Measurements from ENCODE around the gene FAM114A1. TPM values are rescaled to one million over a fixed set of nuclear protein-coding genes. Genes with fewer than 3 reads are reported as not detected.
A peak's percentile ranks its signal among the peaks of the same experiment; 100 is the strongest.

The FAM114A1 gene
- total RNA-seq, 2 experiments from 2014 or later = 0.24 to 0.81 TPM

DNA sequence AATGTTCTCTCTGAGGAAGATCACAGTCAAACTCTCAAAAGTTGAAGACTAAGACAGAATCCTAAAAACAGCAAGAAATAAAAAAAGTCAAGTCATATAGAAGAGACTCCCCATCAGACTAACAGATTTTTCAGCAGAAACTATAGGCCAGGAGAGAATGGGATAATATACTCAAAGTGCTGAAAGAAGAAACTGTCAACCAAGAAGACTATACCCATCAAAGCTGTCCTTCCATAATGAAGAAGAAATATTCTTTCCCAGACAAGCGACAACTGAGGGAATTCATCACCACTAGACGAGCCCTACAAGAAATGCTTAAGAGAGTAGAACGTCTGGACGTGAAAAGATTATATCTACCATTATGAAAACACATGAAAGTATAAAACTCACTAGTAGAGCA is 33.0 kb upstream of the FAM114A1 start:
- no peak overlapping the region for H3K4me3 Mint-ChIP-seq
- H3K9me3 Mint-ChIP-seq = peaks cover 11% of the 10 kb centered on the region
- peaks cover 23% of the 10 kb centered on the region for H3K4me1 Mint-ChIP-seq (ENCODE audit: low read depth)
- no peak for DNase-seq
- H3K27ac Mint-ChIP-seq = no peak overlapping the region
- intact Hi-C loops (cut with micrococcal nuclease) = no loop called here
- no peaks in the 10 kb centered on the region for H3K36me3 Mint-ChIP-seq (ENCODE audit: low read depth)
- no peaks in the 10 kb centered on the region for H3K27me3 Mint-ChIP-seq (ENCODE audit: low read depth)
- CTCF ChIA-PET = no interaction called here

DNA sequence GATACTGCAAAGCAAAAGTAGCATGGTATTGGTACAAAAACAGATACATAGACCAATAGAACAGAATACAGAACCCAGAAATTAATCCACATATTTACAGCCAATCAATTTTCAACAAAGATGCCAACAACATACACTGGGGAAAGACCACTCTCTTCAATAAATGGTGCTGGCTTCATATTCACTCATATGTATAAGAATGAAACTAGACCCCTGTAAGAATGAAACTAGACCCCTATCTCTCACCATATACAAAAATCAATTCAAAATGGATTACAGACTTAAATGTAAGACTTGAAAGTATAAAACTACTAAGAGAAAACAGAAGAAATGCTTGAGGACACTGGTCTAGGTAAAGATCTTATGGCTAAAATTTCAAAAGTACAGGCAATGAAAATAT is 30.3 kb upstream of the FAM114A1 start:
- CTCF ChIA-PET = no interaction called here
- H3K27ac Mint-ChIP-seq = peak overlapping the region; percentile 43
- no peak overlapping the region for H3K4me3 Mint-ChIP-seq
- no peak for DNase-seq
- H3K4me1 Mint-ChIP-seq (ENCODE audit: low read depth) = peaks cover 23% of the 10 kb centered on the region
- H3K36me3 Mint-ChIP-seq (ENCODE audit: low read depth) = no peaks in the 10 kb centered on the region
- intact Hi-C loops (cut with micrococcal nuclease) = loop anchor here (1.0 kb wide), 1 partner anchor 19 kb away; the partner anchor contains the start of gene TLR6
- H3K9me3 Mint-ChIP-seq = peaks cover 11% of the 10 kb centered on the region
- H3K27me3 Mint-ChIP-seq (ENCODE audit: low read depth) = no peaks in the 10 kb centered on the region

DNA sequence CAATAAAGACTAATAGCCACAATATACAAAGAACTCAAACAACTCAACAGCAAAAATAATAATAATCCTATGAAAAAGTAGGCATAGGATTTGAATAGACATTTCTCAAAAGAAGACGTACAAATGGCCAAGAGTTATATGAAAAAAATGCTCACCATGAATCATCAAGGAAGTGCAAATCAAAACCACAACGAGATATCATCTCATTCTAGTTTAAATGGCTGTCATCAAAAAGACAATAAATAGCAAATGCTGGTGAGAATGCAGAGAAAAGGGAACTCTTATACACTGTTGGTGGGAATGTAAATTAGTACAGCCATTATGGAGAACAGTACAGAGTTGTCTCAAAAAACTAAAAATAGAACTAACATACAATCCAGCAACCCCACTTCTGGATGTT is 29.8 kb upstream of the FAM114A1 start:
- Mint-ChIP-seq H3K27ac (peak overlapping the region; percentile 43), H3K27me3 (ENCODE audit: low read depth) (no peaks in the 10 kb centered on the region), H3K36me3 (ENCODE audit: low read depth) (no peaks in the 10 kb centered on the region), H3K9me3 (peaks cover 11% of the 10 kb centered on the region), H3K4me3 (no peak overlapping the region), H3K4me1 (ENCODE audit: low read depth) (peaks cover 23% of the 10 kb centered on the region)
- no peak for DNase-seq
- intact Hi-C loops (cut with micrococcal nuclease) = loop anchor here (1.0 kb wide), 2 partner anchors 18 to 34 kb away; partner anchors contain the start of genes TLR1 and TLR6
- CTCF ChIA-PET = interaction anchor here (1.0 to 1.2 kb wide), 2 partner anchors 18 to 55 kb away, joined by 3 read pairs; partner anchors contain the start of gene TLR10

DNA sequence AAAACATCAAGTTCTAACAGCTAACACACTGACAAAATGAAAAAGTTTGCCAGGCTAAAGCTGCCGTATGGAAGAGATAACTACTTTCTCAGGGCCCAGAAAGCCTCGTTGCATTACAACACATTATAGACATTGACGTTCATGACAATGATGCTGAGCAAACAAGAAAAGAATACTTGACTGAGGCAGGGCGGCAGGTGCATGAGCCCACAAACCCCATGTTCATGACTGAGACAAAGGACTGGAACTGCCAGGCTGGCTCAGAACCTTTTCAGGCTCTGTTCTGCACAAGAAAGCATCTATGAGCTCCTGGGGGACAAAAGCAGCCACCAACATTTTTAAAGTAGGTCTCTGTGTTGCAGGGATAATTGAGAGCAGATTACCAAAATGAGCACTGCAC is 24.6 kb upstream of the FAM114A1 start:
- Mint-ChIP-seq H3K36me3 (ENCODE audit: low read depth) (no peaks in the 10 kb centered on the region), H3K27me3 (ENCODE audit: low read depth) (no peaks in the 10 kb centered on the region), H3K4me3 (no peak overlapping the region), H3K9me3 (peaks cover 4% of the 10 kb centered on the region), H3K27ac (no peak overlapping the region), H3K4me1 (ENCODE audit: low read depth) (peaks cover 10% of the 10 kb centered on the region)
- intact Hi-C loops (cut with micrococcal nuclease) = no loop called here
- DNase-seq = no peak
- CTCF ChIA-PET = interaction anchor here (0.6 to 2.1 kb wide), 2 partner anchors 18 to 82 kb away, joined by 4 to 7 read pairs; no protein-coding TSS in a partner anchor

DNA sequence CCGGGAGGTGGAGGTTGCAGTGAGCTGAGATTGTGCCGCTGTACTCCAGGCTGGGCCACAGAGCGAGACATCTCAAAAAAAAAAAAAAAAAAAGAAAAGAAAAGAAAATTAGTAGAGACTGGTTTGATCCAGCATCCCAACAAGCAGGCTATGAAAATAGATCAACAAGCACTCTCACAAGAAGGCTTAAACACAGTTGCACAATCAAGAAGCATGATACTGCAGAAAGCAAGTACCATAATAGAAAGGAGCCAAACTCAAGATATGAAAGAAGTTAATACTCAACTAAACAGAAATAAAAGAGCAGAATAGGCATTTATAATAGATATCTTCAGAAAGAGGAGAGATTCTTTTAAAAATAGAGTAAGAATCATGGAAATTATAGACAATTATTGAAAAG is 21.6 kb upstream of the FAM114A1 start:
- CTCF ChIA-PET = interaction anchor here (1.1 to 1.6 kb wide), 2 partner anchors 15 to 42 kb away, joined by 3 to 8 read pairs; partner anchors contain the start of gene TLR1
- Mint-ChIP-seq H3K27me3 (ENCODE audit: low read depth) (no peaks in the 10 kb centered on the region), H3K9me3 (peaks cover 24% of the 10 kb centered on the region), H3K4me1 (ENCODE audit: low read depth) (no peaks in the 10 kb centered on the region), H3K4me3 (no peak overlapping the region), H3K27ac (no peak overlapping the region), H3K36me3 (ENCODE audit: low read depth) (peaks cover 3% of the 10 kb centered on the region)
- DNase-seq = no peak
- intact Hi-C loops (cut with micrococcal nuclease) = no loop called here

DNA sequence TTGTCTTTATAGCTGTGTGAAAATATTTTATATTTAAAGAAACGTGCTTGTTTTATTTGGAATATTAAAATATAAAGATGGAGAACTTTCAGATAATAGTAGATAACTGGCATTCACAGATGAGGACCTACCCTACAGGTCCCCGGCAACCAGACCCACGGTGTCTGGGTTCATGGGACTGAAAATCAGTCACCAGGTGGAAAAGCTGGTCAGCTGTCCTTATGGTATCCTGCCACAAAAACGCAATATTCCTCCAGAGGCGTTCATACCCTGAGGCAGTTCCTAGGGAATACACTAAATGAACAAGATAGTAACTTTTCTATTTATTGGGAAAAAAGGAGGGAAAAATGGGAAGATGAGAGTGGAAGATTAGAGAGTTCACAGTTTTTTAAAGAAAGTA is 12.1 kb upstream of the FAM114A1 start:
- Mint-ChIP-seq H3K4me3 (peak overlapping the region; percentile 66), H3K27ac (no peak overlapping the region), H3K36me3 (ENCODE audit: low read depth) (peaks cover under 1% of the 10 kb centered on the region), H3K4me1 (ENCODE audit: low read depth) (peaks cover 32% of the 10 kb centered on the region), H3K9me3 (peaks cover 12% of the 10 kb centered on the region), H3K27me3 (ENCODE audit: low read depth) (no peaks in the 10 kb centered on the region)
- DNase-seq = no peak
- CTCF ChIA-PET = interaction anchor here (0.5 to 3.8 kb wide), 9 partner anchors 17 to 385 kb away, joined by 3 to 63 read pairs (median 5); partner anchors contain the start of genes TLR1 and TLR10
- intact Hi-C loops (cut with micrococcal nuclease) = loop anchor here (5.0 kb wide), 2 partner anchors 178 to 793 kb away; no protein-coding TSS in a partner anchor

DNA sequence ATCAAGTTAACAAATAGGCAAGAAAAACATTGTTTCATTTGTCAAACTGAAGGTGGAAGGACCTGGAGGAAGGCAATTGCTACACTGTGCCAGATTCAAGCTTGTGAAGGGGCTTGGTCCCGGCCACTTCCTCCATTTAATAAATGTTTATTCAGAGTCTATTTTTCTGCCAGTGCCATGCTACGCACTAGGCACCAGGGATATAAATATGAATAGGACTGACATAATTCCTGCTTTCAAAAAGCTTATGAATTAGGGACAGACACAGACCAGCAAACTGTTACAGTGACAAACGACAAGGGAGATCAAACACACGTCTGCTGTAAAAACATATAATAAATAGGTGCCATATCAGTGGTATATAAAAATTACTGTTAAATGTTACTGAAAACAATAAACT is 11.6 kb upstream of the FAM114A1 start:
- Mint-ChIP-seq H3K36me3 (ENCODE audit: low read depth) (no peaks in the 10 kb centered on the region), H3K4me3 (peak overlapping the region; percentile 66), H3K27ac (peak overlapping the region; percentile 84), H3K4me1 (ENCODE audit: low read depth) (peaks cover 35% of the 10 kb centered on the region), H3K27me3 (ENCODE audit: low read depth) (no peaks in the 10 kb centered on the region), H3K9me3 (peaks cover 11% of the 10 kb centered on the region)
- peak; percentile 14 for DNase-seq
- CTCF ChIA-PET = interaction anchor here (0.5 to 3.8 kb wide), 9 partner anchors 18 to 386 kb away, joined by 3 to 63 read pairs (median 5); partner anchors contain the start of genes TLR1 and TLR10
- intact Hi-C loops (cut with micrococcal nuclease) = loop anchor here (1.0 to 5.0 kb wide), 10 partner anchors 19 to 794 kb away; partner anchors contain the start of genes TLR1 and TMEM156

DNA sequence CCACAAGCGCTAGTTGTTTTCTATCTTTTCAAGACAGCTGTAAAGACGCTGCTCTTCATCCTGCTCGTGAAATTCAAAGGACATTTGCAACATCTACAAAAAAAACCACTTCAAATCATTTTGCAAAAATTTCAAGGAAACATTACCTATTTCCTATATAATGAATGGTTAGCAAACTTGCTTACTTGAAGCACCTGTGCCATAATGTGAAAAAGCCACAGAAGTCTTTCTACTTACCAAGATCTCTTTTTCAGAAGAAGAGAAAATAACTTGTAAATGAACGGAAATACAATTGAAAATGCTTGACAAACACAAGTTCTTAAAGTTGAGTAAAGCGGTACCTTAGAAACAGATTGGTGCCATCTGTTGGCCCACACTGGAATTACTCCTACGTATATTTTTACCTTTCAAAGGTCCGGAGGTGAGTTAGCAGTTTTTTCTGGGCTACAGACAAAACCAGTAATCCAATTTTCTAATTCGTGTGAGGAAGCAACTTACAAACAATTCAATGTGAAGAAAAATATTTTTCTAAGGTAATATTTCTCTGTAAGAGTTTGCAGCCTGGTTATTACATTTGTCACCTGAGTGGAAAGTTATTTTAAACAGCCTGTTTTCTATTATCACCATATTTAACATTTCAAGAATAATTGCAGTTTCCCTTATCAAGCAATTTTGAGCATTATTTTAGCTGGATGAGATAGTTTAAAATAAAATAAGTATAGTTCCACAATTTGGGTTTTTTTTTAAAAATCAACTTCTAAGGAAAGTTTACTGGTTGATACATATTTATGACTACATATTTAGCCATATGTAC is 10.9 kb upstream of the FAM114A1 start, which contains the start of gene TLR6:
Gene TLR6 (minus strand): TSS at position 294 of the 814 bp plus-strand sequence. CDS start 27,344 bp downstream, outside the sequence.
- H3K9me3 Mint-ChIP-seq = peaks cover 9% of the 10 kb centered on the region
- CTCF ChIA-PET = interaction anchor here (0.5 to 3.8 kb wide), 10 partner anchors 34 to 792 kb away, joined by 3 to 63 read pairs (median 4); partner anchors contain the start of genes TLR1 and TLR10

DNA sequence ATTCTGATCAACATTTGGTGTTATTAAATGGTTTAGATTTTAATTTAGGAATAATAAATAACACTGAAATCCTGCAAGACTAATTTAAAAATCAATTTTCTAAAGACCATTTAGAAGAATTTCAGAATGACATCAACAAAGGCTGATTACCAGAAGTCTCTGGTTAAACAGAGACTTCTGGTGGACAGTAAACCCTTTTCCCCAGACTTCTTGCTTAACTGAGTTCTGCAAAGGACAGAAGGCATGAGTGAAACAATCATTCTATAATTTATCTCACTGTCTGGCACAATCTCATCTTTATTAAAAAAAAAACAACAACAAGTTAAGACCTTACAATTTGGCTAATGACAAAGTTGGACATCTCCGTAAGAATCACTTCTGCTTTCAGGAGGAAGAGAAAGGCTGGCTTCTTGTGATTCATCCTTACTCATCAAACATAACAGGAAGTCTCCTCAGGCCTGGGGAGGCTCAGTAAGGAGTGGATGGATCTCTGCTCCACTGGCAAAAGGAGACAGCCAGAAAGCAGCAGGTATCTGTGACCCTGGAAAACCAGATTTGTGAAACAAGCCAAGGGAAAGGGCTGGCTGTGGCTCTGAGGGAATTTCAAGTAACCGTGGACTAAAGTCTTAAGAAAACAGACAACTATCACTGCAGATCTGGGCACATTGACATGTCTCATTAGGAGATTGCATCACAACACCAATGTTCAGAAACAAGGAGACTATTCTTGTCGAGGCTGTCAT is 10.1 kb upstream of the FAM114A1 start:
- Mint-ChIP-seq H3K4me1 (ENCODE audit: low read depth) (peaks cover 35% of the 10 kb centered on the region), H3K9me3 (peaks cover 4% of the 10 kb centered on the region), H3K27ac (peak overlapping the region; percentile 84), H3K4me3 (peak overlapping the region; percentile 50), H3K27me3 (ENCODE audit: low read depth) (no peaks in the 10 kb centered on the region), H3K36me3 (ENCODE audit: low read depth) (no peaks in the 10 kb centered on the region)
- intact Hi-C loops (cut with micrococcal nuclease) = loop anchor here (1.0 to 5.0 kb wide), 8 partner anchors 32 to 795 kb away; partner anchors contain the start of gene TMEM156
- CTCF ChIA-PET = interaction anchor here (0.5 to 3.8 kb wide), 4 partner anchors 40 to 793 kb away, joined by 3 to 63 read pairs (median 6); no protein-coding TSS in a partner anchor
- peak; percentile 63 for DNase-seq

More for the DNA sequence above, 10.9 kb upstream of the FAM114A1 start, which contains the start of gene TLR6:
- peak within 1 kb of the TSS; percentile 84 for H3K27ac Mint-ChIP-seq
- peak within 1 kb of the TSS; percentile 66 for H3K4me3 Mint-ChIP-seq
- H3K4me1 Mint-ChIP-seq (ENCODE audit: low read depth) = peaks cover 35% of the 10 kb centered on the region
- peak; percentile 86 for DNase-seq
- H3K27me3 Mint-ChIP-seq (ENCODE audit: low read depth) = no peaks in the 10 kb centered on the region
- no peaks in the 10 kb centered on the region for H3K36me3 Mint-ChIP-seq (ENCODE audit: low read depth)
- intact Hi-C loops (cut with micrococcal nuclease) = loop anchor here (1.0 to 5.0 kb wide), 12 partner anchors 19 to 794 kb away; partner anchors contain the start of genes TLR1 and TMEM156

DNA sequence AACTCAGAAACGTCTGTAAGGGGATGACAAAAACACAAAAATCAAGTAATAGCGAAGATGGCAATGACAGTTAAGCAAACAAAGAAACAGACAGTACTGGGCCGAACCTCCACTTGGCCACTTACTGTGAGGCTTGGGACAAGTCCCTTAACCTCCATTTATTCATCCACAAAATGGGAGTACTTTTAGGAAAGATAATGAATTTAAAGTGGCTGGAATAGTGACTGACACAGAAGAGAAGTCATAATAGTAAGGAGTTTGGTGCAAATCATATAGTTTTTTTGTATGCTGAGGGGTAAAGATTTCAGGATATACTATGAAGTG is 9.5 kb upstream of the FAM114A1 start:
- no peaks in the 10 kb centered on the region for H3K36me3 Mint-ChIP-seq (ENCODE audit: low read depth)
- H3K4me3 Mint-ChIP-seq = no peak overlapping the region
- H3K27me3 Mint-ChIP-seq (ENCODE audit: low read depth) = no peaks in the 10 kb centered on the region
- H3K27ac Mint-ChIP-seq = peak overlapping the region; percentile 84
- H3K9me3 Mint-ChIP-seq = peaks cover 3% of the 10 kb centered on the region
- DNase-seq = peak; percentile 14
- CTCF ChIA-PET = interaction anchor here (4.1 kb wide), 1 partner anchor 99 kb away, joined by 128 read pairs; no protein-coding TSS in a partner anchor
- peaks cover 35% of the 10 kb centered on the region for H3K4me1 Mint-ChIP-seq (ENCODE audit: low read depth)
- intact Hi-C loops (cut with micrococcal nuclease) = loop anchor here (5.0 kb wide), 2 partner anchors 181 to 796 kb away; no protein-coding TSS in a partner anchor

DNA sequence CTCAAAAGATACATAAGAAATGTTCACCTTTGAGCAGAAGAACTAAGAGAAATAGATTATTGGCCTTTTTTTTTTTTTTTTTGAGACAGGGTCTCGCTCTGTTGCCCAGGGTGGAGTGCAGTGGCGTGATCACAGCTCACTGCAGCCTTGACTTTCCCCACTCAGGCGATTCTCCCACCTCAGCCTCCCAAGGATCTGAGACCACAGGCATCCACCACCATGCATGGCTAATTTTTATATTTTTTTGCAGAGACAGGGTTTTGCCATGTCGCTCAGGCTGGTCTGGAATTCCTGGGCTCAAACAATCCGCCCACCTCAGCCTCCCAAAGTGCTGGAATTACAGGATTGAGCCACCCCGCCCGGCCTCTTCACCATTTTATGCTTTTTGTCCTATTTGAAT is 8.1 kb upstream of the FAM114A1 start:
- H3K9me3 Mint-ChIP-seq = no peaks in the 10 kb centered on the region
- no peak overlapping the region for H3K4me3 Mint-ChIP-seq
- DNase-seq = no peak
- intact Hi-C loops (cut with micrococcal nuclease) = loop anchor here (5.0 kb wide), 2 partner anchors 182 to 797 kb away; no protein-coding TSS in a partner anchor
- H3K36me3 Mint-ChIP-seq (ENCODE audit: low read depth) = no peaks in the 10 kb centered on the region
- no peak overlapping the region for H3K27ac Mint-ChIP-seq
- CTCF ChIA-PET = interaction anchor here (1.3 to 4.1 kb wide), 9 partner anchors 19 to 100 kb away, joined by 3 to 128 read pairs (median 16); partner anchors contain the start of gene TLR1
- H3K27me3 Mint-ChIP-seq (ENCODE audit: low read depth) = no peaks in the 10 kb centered on the region
- peaks cover 35% of the 10 kb centered on the region for H3K4me1 Mint-ChIP-seq (ENCODE audit: low read depth)
